Measurements from ENCODE around the gene GNAS.

GNAS gene

DNA sequence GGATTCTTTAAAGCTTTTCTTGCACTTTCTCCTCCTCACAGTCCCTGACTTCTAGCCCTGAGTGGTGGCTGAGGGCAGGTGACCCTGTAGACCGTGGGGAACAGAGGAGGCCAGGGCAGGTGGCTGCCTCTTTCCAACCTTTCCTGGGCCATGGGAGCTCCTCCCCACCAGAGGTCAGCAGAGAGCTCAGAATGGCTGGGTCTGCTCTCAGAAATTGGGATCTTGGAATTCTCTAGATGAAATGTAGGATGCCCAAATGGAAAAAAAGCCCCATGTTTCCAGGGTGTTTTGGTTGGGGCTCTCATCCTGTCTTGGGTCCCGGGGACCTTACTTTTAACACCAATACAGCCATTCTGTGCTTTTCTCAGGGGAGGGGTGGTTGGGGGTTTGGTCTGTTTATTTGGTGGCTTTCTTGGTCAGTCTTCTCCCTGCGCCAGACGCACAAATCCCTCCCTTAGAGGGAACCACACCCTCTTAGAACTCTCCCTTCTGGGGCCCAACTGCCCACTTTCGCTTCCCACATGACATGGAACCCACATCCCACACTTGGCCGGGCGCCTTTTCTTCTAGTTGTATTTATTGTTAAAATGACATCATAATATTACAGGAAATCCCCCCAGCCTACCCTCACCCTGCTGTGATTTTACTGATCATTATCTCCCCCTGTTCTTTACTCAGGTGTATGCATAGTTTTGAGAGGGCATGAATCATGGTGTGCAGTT is 17.9 kb downstream of the GNAS start:
- TF ChIP-seq, protein P1, sequence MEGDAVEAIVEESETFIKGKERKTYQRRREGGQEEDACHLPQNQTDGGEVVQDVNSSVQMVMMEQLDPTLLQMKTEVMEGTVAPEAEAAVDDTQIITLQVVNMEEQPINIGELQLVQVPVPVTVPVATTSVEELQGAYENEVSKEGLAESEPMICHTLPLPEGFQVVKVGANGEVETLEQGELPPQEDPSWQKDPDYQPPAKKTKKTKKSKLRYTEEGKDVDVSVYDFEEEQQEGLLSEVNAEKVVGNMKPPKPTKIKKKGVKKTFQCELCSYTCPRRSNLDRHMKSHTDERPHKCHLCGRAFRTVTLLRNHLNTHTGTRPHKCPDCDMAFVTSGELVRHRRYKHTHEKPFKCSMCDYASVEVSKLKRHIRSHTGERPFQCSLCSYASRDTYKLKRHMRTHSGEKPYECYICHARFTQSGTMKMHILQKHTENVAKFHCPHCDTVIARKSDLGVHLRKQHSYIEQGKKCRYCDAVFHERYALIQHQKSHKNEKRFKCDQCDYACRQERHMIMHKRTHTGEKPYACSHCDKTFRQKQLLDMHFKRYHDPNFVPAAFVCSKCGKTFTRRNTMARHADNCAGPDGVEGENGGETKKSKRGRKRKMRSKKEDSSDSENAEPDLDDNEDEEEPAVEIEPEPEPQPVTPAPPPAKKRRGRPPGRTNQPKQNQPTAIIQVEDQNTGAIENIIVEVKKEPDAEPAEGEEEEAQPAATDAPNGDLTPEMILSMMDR (IDR thresholded peaks at IDR 0.05; ENCODE audit: extremely low read depth, missing control alignments): peak; percentile 42
- peak; percentile 73 for DNase-seq (ENCODE audit: low spot score)

DNA sequence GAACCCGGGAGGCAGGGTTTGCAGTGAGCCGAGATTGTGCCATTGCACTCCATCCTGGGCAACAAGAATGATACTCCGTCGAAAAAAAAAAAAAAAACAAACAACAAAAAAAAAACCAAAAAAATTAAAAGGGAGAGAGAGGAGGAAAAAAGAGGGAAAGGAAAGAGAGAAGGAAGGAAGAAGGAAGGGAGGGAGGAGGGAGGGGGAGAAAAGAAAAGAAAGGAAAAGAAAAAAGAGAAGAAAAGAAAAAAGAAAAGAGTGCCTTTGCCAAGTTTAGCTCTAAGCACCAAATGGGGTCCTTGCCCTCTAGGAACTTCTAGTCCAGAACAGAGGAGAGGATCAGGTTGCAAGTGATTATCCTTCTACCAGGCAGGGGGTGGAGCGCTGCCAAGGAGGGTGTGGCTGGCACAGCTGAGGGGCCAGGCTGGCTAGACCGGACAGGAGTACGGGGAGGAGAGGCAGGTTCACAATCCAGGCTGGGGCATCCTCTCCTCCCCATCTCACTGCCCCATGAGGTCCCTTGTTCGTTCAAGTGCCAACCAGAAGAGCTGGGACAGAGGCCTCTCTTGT is 19.1 kb downstream of the GNAS start:
- DNase-seq (ENCODE audit: low spot score): no peak
- TF ChIP-seq, protein P1 (IDR thresholded peaks at IDR 0.05; ENCODE audit: extremely low read depth, missing control alignments): no peak

DNA sequence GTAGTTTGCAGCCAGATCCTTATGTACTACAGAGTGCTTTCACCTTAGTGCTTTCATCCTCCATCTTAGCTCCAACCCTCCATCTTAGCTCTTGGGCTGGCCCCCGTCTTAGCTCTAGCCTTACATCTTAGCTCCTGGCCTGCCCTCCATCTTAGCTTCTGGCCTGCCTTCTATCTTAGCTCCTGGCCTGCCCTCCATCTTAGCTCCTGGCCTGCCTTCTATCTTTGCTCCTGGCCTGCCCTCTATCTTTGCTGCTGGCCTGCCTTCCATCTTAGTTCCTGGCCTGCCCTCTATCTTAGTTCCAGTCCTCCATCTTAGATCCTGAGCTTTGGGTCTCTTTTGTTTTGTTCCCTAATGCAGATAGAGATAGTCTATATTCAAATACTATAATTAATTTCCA is 22.0 kb downstream of the GNAS start:
- DNase-seq (ENCODE audit: low spot score): no peak
- TF ChIP-seq, protein P1 (IDR thresholded peaks at IDR 0.05; ENCODE audit: extremely low read depth, missing control alignments): no peak

DNA sequence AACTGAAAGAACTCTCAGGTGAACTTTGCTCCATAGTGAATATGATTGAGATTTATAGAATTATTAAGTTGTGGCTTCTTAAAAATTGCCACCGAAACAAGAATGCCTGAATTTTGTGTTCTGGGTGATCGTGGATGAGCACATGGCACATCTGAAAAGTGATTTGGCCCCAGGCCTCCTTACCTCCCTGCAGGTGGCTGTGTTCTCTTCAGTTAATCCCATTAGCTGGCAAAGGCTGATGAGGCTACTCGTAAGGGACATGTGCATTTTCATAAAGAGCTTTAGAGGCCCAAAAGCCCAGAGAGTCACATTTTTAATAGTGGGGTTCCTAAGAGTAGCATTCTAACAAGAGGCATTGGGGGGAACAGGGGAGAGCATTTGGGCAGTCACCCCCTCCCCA is 22.6 kb downstream of the GNAS start:
- TF ChIP-seq, protein P1 (IDR thresholded peaks at IDR 0.05; ENCODE audit: extremely low read depth, missing control alignments): no peak
- DNase-seq (ENCODE audit: low spot score): no peak

DNA sequence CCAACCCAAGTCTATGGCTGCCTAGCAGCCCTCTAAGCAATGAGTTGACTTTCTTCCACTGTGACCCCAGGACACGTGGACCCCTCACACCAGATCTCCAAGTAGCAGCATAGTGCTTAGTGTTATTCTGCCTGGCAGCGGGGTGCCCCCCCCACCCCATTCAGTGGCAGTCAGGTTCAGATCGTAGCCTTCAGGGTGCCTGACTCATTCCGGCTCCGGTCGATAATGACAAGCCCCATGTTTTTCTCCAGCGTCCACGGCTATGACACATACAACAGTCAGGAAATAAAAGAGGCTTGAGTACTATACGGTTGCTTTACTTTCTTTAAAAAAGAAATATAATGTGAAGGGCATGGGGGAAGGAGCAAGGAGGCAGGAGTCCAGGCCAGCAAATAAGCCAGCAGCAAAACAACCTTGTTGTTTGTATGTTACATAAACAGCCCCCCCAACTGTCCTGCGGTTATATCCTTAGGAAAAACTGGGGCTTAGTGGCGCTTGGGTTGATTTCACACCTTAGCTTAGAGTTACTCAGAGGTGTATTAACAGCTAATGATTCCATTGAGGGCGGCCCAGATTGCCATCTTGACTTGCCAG is 23.1 kb downstream of the GNAS start:
- TF ChIP-seq, protein P1 (IDR thresholded peaks at IDR 0.05; ENCODE audit: extremely low read depth, missing control alignments): no peak
- no peak for DNase-seq (ENCODE audit: low spot score)

DNA sequence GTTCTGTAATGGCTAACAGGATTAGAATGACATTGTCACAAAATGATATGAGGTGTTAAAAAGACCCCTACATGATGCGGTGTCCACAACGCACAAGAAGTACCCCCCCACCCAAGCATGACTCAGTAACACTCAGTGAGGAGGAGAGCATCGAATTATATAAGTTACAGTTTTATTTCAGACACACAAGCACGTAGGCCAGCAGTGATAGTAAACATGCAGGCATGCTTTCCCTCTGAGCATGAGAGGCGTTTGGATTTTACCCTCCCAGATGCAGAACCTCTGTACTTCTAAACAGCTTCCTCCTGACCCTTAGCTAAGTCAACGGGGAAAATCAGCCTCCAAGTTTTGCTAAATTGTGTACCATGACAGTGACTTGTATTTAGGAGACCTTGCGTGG is 23.9 kb downstream of the GNAS start:
- no peak for DNase-seq (ENCODE audit: low spot score)
- TF ChIP-seq, protein P1 (IDR thresholded peaks at IDR 0.05; ENCODE audit: extremely low read depth, missing control alignments): no peak

Measured in GM20000 (cell line).